HG02884 (cell line): Measurements from ENCODE around the gene RUFY3.
"Not testable (repeated sequence)": the region's sequence is repeated elsewhere in the genome, so short reads cannot be mapped to it uniquely, and the experiment has no call there.

ENCODE experiments used
- ATAC-seq: cut with Tn5 transposase; IDR thresholded peaks from one replicate; pipeline ENCODE4 v1.9.1; 2021; ENCODE audit warnings: mild to moderate bottlenecking, moderate library complexity; ENCODE audit not compliant: unreplicated experiment

RUFY3 gene

DNA sequence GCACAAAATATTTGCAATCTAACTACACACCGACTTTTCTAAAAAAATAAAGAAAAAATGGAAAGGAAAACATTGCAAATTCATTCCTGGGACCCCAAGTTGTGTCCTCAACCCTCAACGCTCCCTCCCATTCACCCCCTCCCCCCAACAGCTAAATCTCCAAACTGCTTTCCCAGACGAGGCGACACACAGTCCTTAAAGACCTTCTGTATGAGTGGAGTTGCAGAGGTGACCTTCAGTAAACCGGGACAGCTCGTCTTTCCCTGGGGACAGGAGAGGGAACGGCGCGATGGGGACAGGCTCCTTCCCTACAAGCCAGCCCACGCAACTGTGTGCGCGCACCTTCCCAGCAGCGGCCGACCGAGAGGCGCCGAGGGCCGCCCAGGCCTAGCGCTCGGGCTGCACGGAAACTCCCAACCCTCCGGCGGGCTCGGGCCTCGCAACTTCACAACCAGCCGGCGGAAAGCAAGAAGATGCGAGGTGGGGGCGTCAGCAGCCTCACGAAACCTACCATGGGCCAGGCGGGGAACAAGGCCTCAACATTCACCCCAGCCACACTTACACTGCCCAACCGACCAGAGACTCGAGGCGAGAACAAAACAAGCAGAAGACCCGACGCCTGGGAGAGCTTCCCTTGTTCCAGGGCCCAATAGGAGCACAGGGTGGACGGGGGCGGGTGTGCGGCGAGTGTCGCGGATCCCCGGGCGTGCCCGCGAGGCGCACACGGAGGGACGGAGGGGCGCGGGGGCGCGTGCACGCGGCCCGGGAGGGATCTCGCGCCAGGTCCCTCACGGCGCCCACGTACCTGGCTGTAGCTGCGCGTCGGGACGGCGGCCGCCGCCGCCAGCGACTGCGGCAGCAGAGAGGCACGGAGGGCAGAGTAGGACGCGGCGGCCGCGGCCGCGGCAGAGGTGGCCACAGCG, 117.2 kb downstream of the RUFY3 start:
- peak; percentile 44 for ATAC-seq

DNA sequence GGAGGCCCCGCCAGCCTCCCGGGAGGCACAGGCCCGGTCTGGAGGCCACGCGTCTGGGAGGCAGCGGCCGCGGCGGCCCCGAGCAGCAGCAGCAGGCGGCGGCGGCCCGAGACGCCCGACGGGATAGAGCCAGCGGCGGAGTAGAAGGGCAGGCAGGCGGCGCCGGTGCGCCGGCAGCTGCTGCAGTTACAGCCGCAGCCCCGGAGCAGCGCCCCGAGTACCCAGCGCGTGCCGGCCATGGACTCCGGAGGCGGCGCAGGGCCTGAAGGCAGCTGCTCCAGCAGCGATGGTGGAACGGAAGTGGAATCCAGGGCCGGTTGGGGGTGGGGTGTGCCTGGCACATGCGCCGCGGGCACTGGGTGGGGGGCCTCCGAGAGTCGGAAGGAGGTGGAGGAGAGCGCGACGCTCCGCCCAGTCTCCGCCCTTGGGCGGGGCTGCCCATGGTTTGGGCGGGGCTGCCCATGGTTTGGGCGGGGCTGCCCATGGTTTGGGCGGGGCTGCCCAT, 117.9 kb downstream of the RUFY3 start, which contains the start of gene GRSF1:
Gene GRSF1, minus strand, starts transcription at position 302 of the 505 bp plus-strand sequence. Its CDS starts 63 bp downstream, at position 239.
- peak; percentile 56 for ATAC-seq

DNA sequence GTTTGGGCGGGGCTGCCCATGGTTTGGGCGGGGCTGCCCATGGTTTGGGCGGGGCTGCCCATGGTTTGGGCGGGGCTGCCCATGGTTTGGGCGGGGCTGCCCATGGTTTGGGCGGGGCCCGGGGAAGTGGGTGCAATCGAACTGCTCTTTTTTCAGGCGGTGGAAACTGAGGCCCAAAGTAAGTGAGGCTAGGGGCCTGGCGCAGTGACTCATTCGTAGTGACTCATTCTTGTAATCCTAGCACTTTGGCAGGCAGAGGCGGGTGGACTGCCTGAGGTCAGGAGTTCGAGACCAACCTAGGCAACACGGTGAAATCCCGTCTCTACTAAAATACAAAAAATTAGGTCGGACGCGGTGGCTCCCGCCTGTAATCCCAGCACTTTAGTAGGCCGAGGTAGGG, 118.4 kb downstream of the RUFY3 start:
- ATAC-seq = not testable (repeated sequence)

DNA sequence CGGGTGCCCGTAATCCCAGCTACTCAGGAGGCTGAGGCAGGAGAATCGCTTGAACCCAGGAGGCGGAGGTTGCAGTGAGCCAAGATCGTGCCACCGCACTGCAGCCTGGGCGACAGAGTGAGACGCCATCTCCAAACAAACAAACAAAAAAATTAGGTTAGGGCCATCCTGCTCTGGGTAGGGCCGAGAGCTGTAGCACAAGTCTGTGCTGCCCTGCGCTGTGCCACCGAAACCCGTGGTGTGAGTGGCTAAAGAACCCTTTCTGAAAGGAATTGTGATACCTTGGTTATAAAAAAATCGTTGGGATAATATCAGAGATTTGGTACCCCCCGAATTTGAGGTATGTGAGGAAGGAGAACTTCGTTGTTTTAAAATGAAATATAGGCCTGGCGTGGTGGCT, 118.9 kb downstream of the RUFY3 start:
- ATAC-seq = not testable (repeated sequence)

DNA sequence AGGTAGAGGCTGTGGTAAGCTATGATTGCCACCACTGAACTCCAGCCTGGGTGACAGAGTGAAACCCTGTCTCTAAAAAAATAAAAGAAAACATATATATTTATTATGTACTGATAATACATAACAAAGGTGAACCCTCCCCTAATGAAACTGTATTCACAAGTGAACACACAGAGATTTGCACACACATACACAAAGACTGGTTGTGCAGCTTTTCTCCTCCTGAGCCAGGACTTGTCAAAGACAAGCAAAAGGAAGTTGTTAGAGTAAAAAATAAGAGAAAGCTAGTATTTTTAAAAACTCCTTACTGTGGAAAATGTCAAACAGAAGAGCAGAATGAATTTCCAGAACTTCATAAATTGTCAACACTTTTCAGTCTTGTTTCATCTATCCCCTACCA, 119.4 kb downstream of the RUFY3 start:
- no peak for ATAC-seq

DNA sequence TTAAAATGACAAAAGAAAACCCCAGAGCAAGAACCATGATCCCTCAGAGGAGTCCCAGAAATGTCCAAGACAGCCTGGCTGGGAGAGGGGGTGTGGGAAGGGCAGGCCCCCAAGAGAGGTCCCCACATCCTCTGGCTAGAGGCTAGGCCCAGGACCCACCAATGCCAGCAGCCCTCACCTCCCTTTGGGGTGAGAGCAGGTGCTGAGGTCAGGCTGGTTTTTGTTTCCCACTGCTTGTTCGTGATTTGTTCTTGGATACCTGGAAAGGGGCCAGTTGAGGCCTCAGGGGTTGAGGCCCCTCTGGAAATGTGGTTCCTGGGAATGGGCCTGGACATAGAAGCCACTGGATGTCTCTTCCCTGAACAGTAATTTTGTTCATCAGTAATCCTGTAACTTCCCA, 120.2 kb downstream of the RUFY3 start:
- no peak for ATAC-seq

DNA sequence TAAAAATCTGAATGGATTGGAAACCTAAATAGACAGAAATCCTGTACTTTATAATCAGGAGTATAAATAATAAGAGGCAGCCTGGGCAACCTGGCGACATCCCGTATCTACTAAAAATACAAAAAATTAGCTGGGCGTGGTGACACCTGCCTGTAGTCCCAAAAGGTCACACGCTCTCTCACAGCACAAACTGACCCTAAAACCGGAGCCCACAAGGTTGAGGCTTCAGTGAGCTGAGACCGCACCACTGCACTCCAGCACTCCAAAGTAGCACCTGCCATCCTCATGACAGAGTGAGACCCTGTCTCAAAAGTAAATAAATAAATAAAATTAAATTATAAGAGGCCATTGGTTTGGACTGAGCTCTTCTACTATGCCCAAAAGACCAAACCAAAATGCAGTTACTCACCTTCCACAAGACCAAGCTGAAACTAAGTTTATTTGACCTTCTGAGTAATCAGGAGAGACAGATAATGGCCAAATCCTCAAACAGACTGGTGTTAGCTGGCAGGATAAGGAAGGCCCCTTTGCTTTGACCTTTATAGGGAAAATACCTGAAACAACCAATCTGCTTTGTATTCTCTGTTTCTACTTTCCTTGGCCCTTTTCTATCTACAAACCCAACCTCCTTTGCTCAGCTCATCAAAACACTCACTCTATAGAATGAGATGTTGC, 121.1 kb downstream of the RUFY3 start:
- ATAC-seq = no peak

DNA sequence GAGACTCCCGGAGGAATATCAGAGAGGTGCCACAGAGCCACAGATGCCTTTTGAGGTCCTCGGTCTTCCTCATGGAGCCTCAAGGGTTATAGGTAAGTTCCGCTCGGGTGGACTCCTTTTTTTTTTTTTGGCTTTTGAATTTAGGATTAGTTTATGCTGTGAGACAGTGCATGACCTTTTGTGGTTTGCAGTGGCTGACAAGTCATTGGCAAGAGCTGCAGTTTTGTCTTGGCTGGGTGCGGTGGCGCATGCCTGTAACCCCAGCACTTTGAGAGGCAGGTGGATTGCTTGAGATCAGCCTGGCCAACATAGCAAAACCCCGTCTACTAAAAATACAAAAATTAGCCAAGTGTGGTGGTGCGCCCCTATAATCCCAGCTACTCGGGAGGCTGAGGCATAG, 122.4 kb downstream of the RUFY3 start:
- ATAC-seq = peak; percentile 21

DNA sequence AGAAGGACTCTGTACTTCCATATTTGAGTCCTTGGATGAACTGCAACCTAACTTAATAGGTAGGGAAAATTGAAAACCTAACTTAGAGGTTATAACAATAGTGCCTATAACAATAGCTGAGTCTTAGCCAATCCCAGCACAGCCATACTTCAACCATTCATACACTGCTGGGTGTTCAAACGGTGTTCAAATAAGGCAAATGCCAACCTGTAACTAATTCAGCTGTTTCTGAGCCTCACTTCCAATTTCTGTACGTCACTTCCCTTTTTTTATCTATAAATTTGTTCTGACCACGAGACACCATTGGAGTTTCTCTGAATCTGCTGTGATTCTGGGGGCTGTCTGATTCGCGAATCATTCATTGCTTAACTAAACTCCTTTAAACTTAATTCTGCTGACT, 127.5 kb downstream of the RUFY3 start:
- no peak for ATAC-seq

DNA sequence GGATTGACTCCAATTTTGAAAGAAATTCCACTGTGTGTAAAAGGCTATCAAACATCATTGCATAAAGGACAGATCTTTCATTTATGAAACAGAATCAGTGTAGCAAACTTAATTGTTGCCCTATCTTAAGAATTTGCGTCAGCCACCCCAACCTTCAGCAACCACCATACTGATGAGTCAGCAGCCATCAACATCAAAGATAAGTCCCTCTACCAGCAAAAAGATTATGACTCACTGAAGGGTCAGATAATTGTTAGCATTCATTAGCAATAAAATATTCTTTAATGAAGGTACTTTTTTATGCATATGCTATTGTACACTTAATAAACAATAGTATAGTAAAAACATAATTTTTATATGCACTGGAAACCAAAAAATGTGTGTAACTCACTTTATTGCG, 133.7 kb downstream of the RUFY3 start:
- ATAC-seq = no peak
